GM23338 (cell line): Measurements from ENCODE around the gene IGSF21. TPM values are rescaled to one million over a fixed set of nuclear protein-coding genes. Genes with fewer than 3 reads are reported as not detected.

ENCODE experiments used
- ATAC-seq: fragments of 200-7000 bp; cut with Tn5 transposase; 3 replicates; pipeline ENCODE4 v1.9.1; 2020
- DNase-seq: peaks from one replicate; pipeline ENCODE4 v3.0.0-alpha.2; 2015; ENCODE audit warnings: low spot score
- H2AFZ ChIP-seq: fragments of 200-600 bp; sonication (generic); 2 replicates; pipeline ENCODE4 v1.8.0; 2016; ENCODE audit warnings: antibody characterized with exemption, mild to moderate bottlenecking, moderate library complexity
- H3F3A ChIP-seq: fragments of 200-600 bp; sonication (generic); replicated peaks from 2 replicates; pipeline ENCODE4 v1.8.0; 2017; ENCODE audit warnings: antibody characterized with exemption, mixed run types, low read depth
- H3K27ac ChIP-seq: fragments of 200-600 bp; sonication (generic); 2 replicates; pipeline ENCODE4 v1.6.1; 2016; ENCODE audit warnings: low read depth
- H3K27me3 ChIP-seq: fragments of 200-600 bp; sonication (generic); 2 replicates; pipeline ENCODE4 v1.8.0; 2016; ENCODE audit warnings: mild to moderate bottlenecking, mixed run types, moderate library complexity; ENCODE audit not compliant: insufficient read depth
- H3K36me3 ChIP-seq: fragments of 200-600 bp; sonication (generic); 2 replicates; pipeline ENCODE4 v1.8.0; 2016; ENCODE audit warnings: mild to moderate bottlenecking; ENCODE audit not compliant: insufficient read depth
- H3K4me1 ChIP-seq: fragments of 200-600 bp; sonication (generic); 2 replicates; pipeline ENCODE4 v1.8.0; 2016; ENCODE audit warnings: mild to moderate bottlenecking, moderate library complexity; ENCODE audit not compliant: insufficient read depth
- H3K4me2 ChIP-seq: fragments of 200-600 bp; sonication (generic); 2 replicates; pipeline ENCODE4 v1.7.1; 2017; ENCODE audit warnings: mixed run types
- H3K4me3 ChIP-seq: fragments of 200-600 bp; sonication (generic); 2 replicates; pipeline ENCODE4 v1.6.1; 2016; ENCODE audit warnings: mixed run types
- H3K79me2 ChIP-seq: fragments of 200-600 bp; sonication (generic); replicated peaks from 2 replicates; pipeline ENCODE4 v1.8.0; 2017; ENCODE audit warnings: mild to moderate bottlenecking; ENCODE audit not compliant: insufficient read depth
- H3K9me2 ChIP-seq: fragments of 200-600 bp; sonication (generic); 2 replicates; pipeline ENCODE4 v1.8.0; 2017; ENCODE audit not compliant: insufficient read depth
- H4K20me1 ChIP-seq: fragments of 200-600 bp; sonication (generic); replicated peaks from 2 replicates; pipeline ENCODE4 v1.8.0; 2017; ENCODE audit warnings: mild to moderate bottlenecking; ENCODE audit not compliant: insufficient read depth
- H3K27ac Mint-ChIP-seq: 2 replicates; pipeline ENCODE4 v1.8.0; 2020; ENCODE audit warnings: inconsistent platforms, mild to moderate bottlenecking, moderate library complexity, mixed read lengths
- H3K27me3 Mint-ChIP-seq: 3 replicates; pipeline ENCODE4 v1.8.0; 2022; ENCODE audit warnings: low read depth, mild to moderate bottlenecking, moderate library complexity, mixed read lengths, inconsistent platforms; ENCODE audit not compliant: insufficient read depth, poor library complexity
- H3K36me3 Mint-ChIP-seq: 3 replicates; pipeline ENCODE4 v1.8.0; 2021; ENCODE audit warnings: low read depth, mild to moderate bottlenecking, inconsistent platforms, moderate library complexity, mixed read lengths
- H3K4me1 Mint-ChIP-seq: 3 replicates; pipeline ENCODE4 v1.8.0; 2020; ENCODE audit warnings: mild to moderate bottlenecking, inconsistent platforms, mixed read lengths
- H3K4me3 Mint-ChIP-seq: 3 replicates; pipeline ENCODE4 v1.8.0; 2021; ENCODE audit warnings: moderate library complexity, mild to moderate bottlenecking, inconsistent platforms, mixed read lengths
- H3K9me3 Mint-ChIP-seq: 3 replicates; pipeline ENCODE4 v1.8.0; 2020; ENCODE audit warnings: moderate library complexity, mild to moderate bottlenecking, inconsistent platforms, mixed read lengths
- CREB1 ChIP-seq: fragments of 250-450 bp; sonication (Bioruptor Pico); IDR thresholded peaks from 2 replicates; pipeline ENCODE4 v1.5.0; 2020; ENCODE audit warnings: low read depth, mild to moderate bottlenecking, moderate library complexity
- CTCF ChIP-seq, 2 experiments: fragments of 200-600 bp in 1 of 2; sonication (generic) in 1 of 2; conservative IDR thresholded peaks; 2 replicates each; pipeline versions ENCODE4 v1.5.1 to v1.6.1; 2016 to 2017; ENCODE audit warnings: antibody characterized with exemption in 2 of 2, low read depth in 2 of 2, mild to moderate bottlenecking in 2 of 2, moderate library complexity in 1 of 2
- ETS1 ChIP-seq: IDR thresholded peaks from 2 replicates; pipeline ENCODE4 v1.6.1; 2016; ENCODE audit warnings: antibody characterized with exemption
- EZH2 ChIP-seq: fragments of 200-600 bp; sonication (generic); IDR thresholded peaks from one replicate; pipeline ENCODE4 v1.8.0; 2017; ENCODE audit warnings: antibody characterized with exemption, mild to moderate bottlenecking, low read depth; ENCODE audit not compliant: unreplicated experiment
- EZH2phosphoT487 ChIP-seq: fragments of 200-600 bp; sonication (generic); IDR thresholded peaks from one replicate; pipeline ENCODE4 v1.8.1; 2018; ENCODE audit warnings: antibody characterized with exemption; ENCODE audit not compliant: unreplicated experiment
- JUNB ChIP-seq: IDR thresholded peaks from one replicate; pipeline ENCODE4 v1.6.1; 2016; ENCODE audit warnings: antibody characterized with exemption; ENCODE audit not compliant: unreplicated experiment
- NANOG ChIP-seq: IDR thresholded peaks from 2 replicates; pipeline ENCODE4 v1.6.1; 2016; ENCODE audit warnings: antibody characterized with exemption, borderline replicate concordance
- POLR2AphosphoS5 ChIP-seq: IDR thresholded peaks from 2 replicates; pipeline ENCODE4 v1.6.1; 2016; ENCODE audit warnings: antibody characterized with exemption, low read depth
- REST ChIP-seq: IDR thresholded peaks from one replicate; pipeline ENCODE4 v1.6.1; 2018; ENCODE audit warnings: antibody characterized with exemption; ENCODE audit not compliant: unreplicated experiment
- STAT1 ChIP-seq: IDR thresholded peaks from one replicate; pipeline ENCODE4 v1.6.1; 2016; ENCODE audit warnings: antibody characterized with exemption; ENCODE audit not compliant: unreplicated experiment
- ZNF462 ChIP-seq: fragments of 250-450 bp; sonication (Bioruptor Pico); IDR thresholded peaks from 2 replicates; pipeline ENCODE4 v1.5.0; 2020; ENCODE audit warnings: mild to moderate bottlenecking, moderate library complexity
- polyA plus RNA-seq: library from polyadenylated mRNA; unstranded; fragments of >200 nt; fragmentation: Nextera tagmentation; extraction: Ambion mirVana; gene quantifications from 2 replicates; pipeline ENCODE4 v1.2.1, GENCODE V29; 2016
- total RNA-seq: library from RNA; depleted of rRNA; stranded (reverse); fragments of >200 nt; shearing (Covaris generic); gene quantifications from 2 replicates; pipeline ENCODE4 v1.2.3, GENCODE V29; 2014

The IGSF21 gene
- total and polyA plus RNA-seq, 2 experiments from 2014 or later, result 15.6 to 15.7 TPM

- TF ChIP-seq CTCF (conservative IDR thresholded peaks at IDR 0.05; ENCODE audit: low read depth in 2 of 2) (no peak), STAT1 (no peak), JUNB (no peak), EZH2 (no peak), EZH2phosphoT487 (no peak), POLR2AphosphoS5 (no peak)
Observed at GRCh38 chr1:18229625-18230024, 122.0 kb downstream of the IGSF21 start (continued).

- Mint-ChIP-seq H3K9me3 (peaks cover 27% of the 10 kb centered on the region), H3K4me1 (peaks cover 26% of the 10 kb centered on the region), H3K27me3 (peaks cover 12% of the 10 kb centered on the region), H3K27ac (no peak overlapping the region), H3K4me3 (no peak overlapping the region), H3K36me3 (peaks cover 48% of the 10 kb centered on the region)
- ATAC-seq, result no peak
- no peak overlapping the region for H3K4me3 ChIP-seq
- peaks cover 13% of the 10 kb centered on the region for H3K4me1 ChIP-seq
- H4K20me1 ChIP-seq, result no peaks in the 10 kb centered on the region
- H3K36me3 ChIP-seq, result peaks cover 4% of the 10 kb centered on the region; the same call in 1 of the 2 replicates
- no peak overlapping the region for H3K4me2 ChIP-seq
- DNase-seq, result no peak
- H2AFZ ChIP-seq, result no peak overlapping the region
- H3K27ac ChIP-seq, result no peak overlapping the region
- H3K27me3 ChIP-seq, result no peaks in the 10 kb centered on the region
- H3K9me2 ChIP-seq, result no peaks in the 10 kb centered on the region; the same call in 1 of the 2 replicates
- H3K79me2 ChIP-seq, result no peaks in the 10 kb centered on the region
- 0 out of 2 replicates have a peak, but pooled peaks cover 3% of the 10 kb centered on the region for H3F3A ChIP-seq
- TF ChIP-seq NANOG (no peak), POLR2AphosphoS5 (no peak), EZH2phosphoT487 (no peak), REST (no peak), CREB1 (no peak), ZNF462 (no peak), ETS1 (no peak)
Observed at GRCh38 chr1:18230321-18230720, 122.7 kb downstream of the IGSF21 start.
